Dendritic cell treated with granulocyte-macrophage colony-stimulating factor and Interleukin-4, amounts not matched to agents 40 ng/mL and 50 ng/mL, for 4 days (primary cell): ENCODE data around the gene ITGB3BP.
"Not testable (repeated sequence)": the region's sequence is repeated elsewhere in the genome, so short reads cannot be mapped to it uniquely, and the experiment has no call there.

Source experiments
- H3K27ac Mint-ChIP-seq: one replicate; pipeline ENCODE4 v1.8.0; 2022; ENCODE audit warnings: mild to moderate bottlenecking, mixed read lengths
- H3K27me3 Mint-ChIP-seq: one replicate; pipeline ENCODE4 v1.8.0; 2022; ENCODE audit warnings: mild to moderate bottlenecking, mixed read lengths
- H3K36me3 Mint-ChIP-seq: one replicate; pipeline ENCODE4 v1.8.0; 2022; ENCODE audit warnings: low read depth, mixed read lengths
- H3K4me1 Mint-ChIP-seq: one replicate; pipeline ENCODE4 v1.8.0; 2022; ENCODE audit warnings: low read depth, mixed read lengths
- H3K4me3 Mint-ChIP-seq: one replicate; pipeline ENCODE4 v1.8.0; 2022; ENCODE audit warnings: mild to moderate bottlenecking, moderate library complexity, mixed read lengths
- H3K9me3 Mint-ChIP-seq: one replicate; pipeline ENCODE4 v1.8.0; 2022; ENCODE audit warnings: mixed read lengths
- intact Hi-C: fragments of 100-400 bp; cut with micrococcal nuclease; formaldehyde crosslinking; loops from one replicate; pipeline ENCODE4 v1.15.0; 2022

Gene ITGB3BP

GRCh38 chr1:63486629-63487028 is 36.4 kb downstream of the ITGB3BP start:
- intact Hi-C loops = no loop called here
- H3K27me3 Mint-ChIP-seq = no peaks in the 10 kb centered on the region
- H3K36me3 Mint-ChIP-seq = no peaks in the 10 kb centered on the region
- H3K4me1 Mint-ChIP-seq = no peaks in the 10 kb centered on the region
- H3K27ac Mint-ChIP-seq = no peak overlapping the region
- no peaks in the 10 kb centered on the region for H3K9me3 Mint-ChIP-seq
- no peak overlapping the region for H3K4me3 Mint-ChIP-seq

DNA sequence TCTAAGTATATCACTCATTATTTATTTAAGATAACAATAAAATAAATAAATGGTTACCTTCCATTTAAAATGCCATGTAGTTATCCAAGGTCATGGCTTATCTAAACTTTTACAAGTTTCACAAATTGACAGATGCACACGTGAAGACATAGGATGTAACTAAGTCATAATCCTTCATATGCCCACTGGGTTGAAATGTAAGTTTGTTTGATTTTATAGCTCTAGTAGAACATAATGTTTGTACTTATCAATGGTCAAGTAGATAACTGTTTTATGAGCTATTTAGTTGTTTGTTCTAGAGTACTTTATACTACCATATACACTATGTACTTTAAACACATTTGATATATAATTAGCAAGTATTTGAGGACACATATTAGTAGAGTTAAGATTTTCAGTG is 43.0 kb downstream of the ITGB3BP start:
- H3K27me3 Mint-ChIP-seq = no peaks in the 10 kb centered on the region
- no peaks in the 10 kb centered on the region for H3K36me3 Mint-ChIP-seq
- H3K9me3 Mint-ChIP-seq = no peaks in the 10 kb centered on the region
- H3K27ac Mint-ChIP-seq = no peak overlapping the region
- H3K4me1 Mint-ChIP-seq = no peaks in the 10 kb centered on the region
- intact Hi-C loops = no loop called here
- H3K4me3 Mint-ChIP-seq = no peak overlapping the region

DNA sequence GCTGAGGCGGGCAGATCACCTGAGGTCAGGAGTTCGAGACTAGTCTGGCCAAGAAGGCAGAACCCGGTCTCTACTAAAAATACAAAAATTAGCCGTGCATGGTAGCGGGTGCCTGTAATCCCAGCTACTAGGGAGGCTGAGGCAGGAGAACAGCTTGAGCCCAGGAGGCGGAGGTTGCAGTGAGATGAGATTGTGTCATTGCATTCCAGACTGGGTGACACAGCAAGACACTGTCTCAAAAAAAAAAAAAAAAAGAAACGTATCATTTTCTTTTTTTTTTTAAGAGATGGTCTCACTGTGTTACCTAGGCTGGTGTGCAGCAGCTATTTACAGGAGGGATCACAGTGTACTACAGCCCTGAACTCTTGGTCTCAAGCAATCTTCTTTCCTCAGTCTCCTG is 47.3 kb downstream of the ITGB3BP start:
- Mint-ChIP-seq H3K4me3 (no peak overlapping the region), H3K9me3 (no peaks in the 10 kb centered on the region), H3K36me3 (no peaks in the 10 kb centered on the region)

DNA sequence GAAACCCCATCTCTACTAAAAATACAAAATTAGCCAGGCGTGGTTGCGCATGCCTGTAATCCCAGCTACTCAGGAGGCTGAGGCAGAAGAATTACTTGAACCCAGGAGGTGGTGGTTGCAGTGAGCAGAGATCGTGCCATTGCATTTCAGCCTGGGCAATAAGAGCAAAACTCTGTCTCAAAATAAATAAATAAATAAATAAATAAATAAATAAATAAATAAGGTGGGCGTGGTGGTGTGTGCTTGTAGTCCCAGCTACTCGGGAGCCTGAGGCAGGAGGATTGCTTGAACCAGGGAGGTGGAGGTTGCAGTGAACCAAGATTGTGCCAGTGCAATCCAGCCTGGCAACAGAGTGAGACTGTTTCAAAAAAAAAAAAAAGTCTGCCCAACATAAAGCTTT is 54.3 kb downstream of the ITGB3BP start:
- H3K4me3 Mint-ChIP-seq, intact Hi-C loops, H3K27me3 Mint-ChIP-seq, H3K27ac Mint-ChIP-seq, H3K36me3 Mint-ChIP-seq, H3K9me3 Mint-ChIP-seq: not testable (repeated sequence)
- peaks cover 15% of the 10 kb centered on the region for H3K4me1 Mint-ChIP-seq

More for the DNA sequence above, 47.3 kb downstream of the ITGB3BP start:
- Mint-ChIP-seq H3K27ac (no peak overlapping the region), H3K4me1 (no peaks in the 10 kb centered on the region), H3K27me3 (no peaks in the 10 kb centered on the region)
- intact Hi-C loops = no loop called here

GRCh38 chr1:63466759-63467158 is 56.3 kb downstream of the ITGB3BP start:
- intact Hi-C loops = no loop called here
- H3K27ac Mint-ChIP-seq = no peak overlapping the region
- peaks cover 15% of the 10 kb centered on the region for H3K4me1 Mint-ChIP-seq
- H3K27me3 Mint-ChIP-seq = no peaks in the 10 kb centered on the region
- peaks cover 9% of the 10 kb centered on the region for H3K9me3 Mint-ChIP-seq
- H3K36me3 Mint-ChIP-seq = peaks cover 6% of the 10 kb centered on the region
- H3K4me3 Mint-ChIP-seq = no peak overlapping the region

GRCh38 chr1:63466181-63466580 is 56.8 kb downstream of the ITGB3BP start:
- Mint-ChIP-seq H3K9me3 (peaks cover 10% of the 10 kb centered on the region), H3K27me3 (no peaks in the 10 kb centered on the region), H3K4me3 (no peak overlapping the region), H3K36me3 (peaks cover 7% of the 10 kb centered on the region), H3K27ac (no peak overlapping the region), H3K4me1 (peaks cover 15% of the 10 kb centered on the region)
- intact Hi-C loops = no loop called here

DNA sequence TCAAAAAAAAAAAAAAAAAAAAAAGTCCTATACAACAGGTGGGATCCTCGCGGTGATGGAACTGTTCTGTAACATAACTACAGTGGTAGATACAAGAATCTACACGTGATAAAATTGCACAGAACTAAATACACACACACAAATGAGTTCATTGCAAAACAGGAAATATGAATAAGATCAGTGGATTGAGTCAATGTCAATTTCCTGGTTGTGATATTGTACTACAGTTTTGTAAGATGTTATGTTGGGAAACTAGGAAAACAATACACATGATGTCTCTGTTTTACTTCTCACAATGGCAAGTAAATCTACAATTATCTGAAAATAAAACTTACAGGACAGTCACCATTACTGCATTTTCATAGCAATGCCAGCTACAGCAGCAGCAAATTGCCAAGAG is 59.8 kb downstream of the ITGB3BP start:
- peaks cover 7% of the 10 kb centered on the region for H3K36me3 Mint-ChIP-seq
- H3K4me3 Mint-ChIP-seq = no peak overlapping the region
- H3K27me3 Mint-ChIP-seq = no peaks in the 10 kb centered on the region
- H3K27ac Mint-ChIP-seq = no peak overlapping the region
- intact Hi-C loops = no loop called here
- peaks cover 19% of the 10 kb centered on the region for H3K4me1 Mint-ChIP-seq
- H3K9me3 Mint-ChIP-seq = peaks cover 10% of the 10 kb centered on the region

- Mint-ChIP-seq H3K27me3 (no peaks in the 10 kb centered on the region), H3K27ac (no peak overlapping the region), H3K4me3 (no peak overlapping the region), H3K4me1 (peaks cover 10% of the 10 kb centered on the region), H3K9me3 (peaks cover 10% of the 10 kb centered on the region), H3K36me3 (peaks cover 7% of the 10 kb centered on the region)
- intact Hi-C loops = no loop called here
These were observed 61.3 kb downstream of the ITGB3BP start for GRCh38 chr1:63461661-63462230.

DNA sequence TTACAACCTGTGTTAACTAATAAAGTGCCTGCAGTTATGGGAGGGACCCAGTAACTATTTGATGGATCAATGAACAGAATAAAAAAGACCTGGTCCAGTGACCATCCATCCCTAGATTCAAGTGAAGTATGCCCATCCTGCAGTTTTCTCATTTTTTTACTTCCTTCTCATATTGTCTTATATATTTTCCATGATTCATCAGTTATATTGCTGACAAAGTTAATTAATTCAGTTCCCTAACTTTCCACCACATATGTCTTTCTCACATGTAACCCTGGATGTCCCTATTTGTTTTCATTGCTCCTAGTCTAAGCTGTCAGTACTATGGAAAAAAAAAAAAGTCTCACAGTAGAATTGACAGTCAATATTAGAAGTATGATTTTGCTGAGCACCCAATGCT is 64.3 kb downstream of the ITGB3BP start:
- intact Hi-C loops = no loop called here
- Mint-ChIP-seq H3K4me3 (no peak overlapping the region), H3K9me3 (peaks cover 10% of the 10 kb centered on the region), H3K4me1 (peaks cover 4% of the 10 kb centered on the region), H3K27ac (no peak overlapping the region), H3K36me3 (peaks cover 7% of the 10 kb centered on the region), H3K27me3 (no peaks in the 10 kb centered on the region)

GRCh38 chr1:63454269-63454668 is 68.8 kb downstream of the ITGB3BP start:
- Mint-ChIP-seq H3K27me3 (no peaks in the 10 kb centered on the region), H3K4me1 (peaks cover 4% of the 10 kb centered on the region), H3K36me3 (no peaks in the 10 kb centered on the region), H3K27ac (no peak overlapping the region), H3K9me3 (no peaks in the 10 kb centered on the region), H3K4me3 (no peak overlapping the region)
- intact Hi-C loops = no loop called here

DNA sequence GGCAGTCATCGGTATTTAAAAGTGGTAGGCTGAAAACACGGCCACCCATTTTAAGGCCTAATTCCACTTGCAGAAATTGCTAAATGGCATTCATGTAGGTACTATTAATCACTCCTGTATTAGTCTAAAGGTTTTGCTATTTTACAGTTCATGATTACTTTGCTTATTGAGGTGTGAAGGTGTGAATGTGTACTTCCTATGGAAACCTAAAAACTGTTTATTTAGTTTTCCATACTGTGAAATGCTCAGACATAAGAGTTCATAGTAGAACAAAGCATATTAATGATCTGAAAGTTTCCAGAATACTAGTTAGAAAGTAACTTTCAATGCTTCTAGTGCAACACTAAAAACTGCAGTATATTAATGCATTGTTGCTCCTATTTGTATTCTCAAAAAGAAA is 69.8 kb downstream of the ITGB3BP start:
- no peak overlapping the region for H3K4me3 Mint-ChIP-seq

DNA sequence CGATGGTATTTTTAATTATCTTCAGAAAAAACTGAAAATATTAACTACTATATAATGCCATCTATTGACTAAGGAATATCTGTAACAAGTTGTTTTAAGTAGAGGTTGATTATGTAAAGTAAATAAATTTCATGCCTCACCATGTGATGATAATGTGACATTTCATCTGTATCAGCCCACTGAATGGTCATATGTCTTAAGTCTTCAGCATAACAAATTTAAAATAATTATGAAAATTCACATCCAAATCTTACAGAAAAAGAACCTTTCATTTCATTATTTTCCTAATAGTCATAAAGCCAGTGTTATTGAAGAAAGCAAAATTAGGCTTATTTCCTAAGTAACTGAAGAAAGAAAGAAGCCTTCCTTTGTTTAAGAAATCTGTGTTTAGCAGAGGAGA is 72.6 kb downstream of the ITGB3BP start:
- Mint-ChIP-seq H3K27ac (no peak overlapping the region), H3K27me3 (no peaks in the 10 kb centered on the region), H3K4me3 (no peak overlapping the region), H3K4me1 (no peaks in the 10 kb centered on the region), H3K9me3 (no peaks in the 10 kb centered on the region), H3K36me3 (no peaks in the 10 kb centered on the region)
- intact Hi-C loops = no loop called here

More for the DNA sequence above, 69.8 kb downstream of the ITGB3BP start:
- intact Hi-C loops = no loop called here
- no peaks in the 10 kb centered on the region for H3K27me3 Mint-ChIP-seq
- H3K27ac Mint-ChIP-seq = no peak overlapping the region
- H3K9me3 Mint-ChIP-seq = no peaks in the 10 kb centered on the region
- H3K36me3 Mint-ChIP-seq = no peaks in the 10 kb centered on the region
- H3K4me1 Mint-ChIP-seq = no peaks in the 10 kb centered on the region

DNA sequence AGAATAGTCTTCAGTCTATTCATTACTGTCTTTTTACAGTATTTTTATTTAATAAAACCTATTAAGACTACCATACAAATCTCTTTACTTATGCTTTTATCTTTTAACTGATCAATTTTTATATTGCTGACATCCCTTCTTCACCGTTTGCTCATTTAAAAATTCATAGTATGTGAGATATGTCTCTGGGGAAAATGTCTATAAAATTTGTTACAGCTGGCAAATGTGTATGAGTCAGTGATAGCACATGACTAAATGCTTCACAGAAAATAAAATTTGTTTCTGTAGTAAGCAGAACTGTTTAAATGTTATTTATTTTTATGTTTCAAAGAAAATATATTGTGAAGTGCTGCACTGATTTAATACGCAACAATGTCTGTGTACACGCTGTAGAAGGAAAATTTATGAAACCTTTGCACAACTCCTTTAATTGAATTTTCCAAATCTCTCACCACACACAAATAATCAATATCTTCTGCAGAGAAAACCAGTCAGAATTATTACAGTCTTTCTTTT is 74.2 kb downstream of the ITGB3BP start:
- no peak overlapping the region for H3K4me3 Mint-ChIP-seq
- no peaks in the 10 kb centered on the region for H3K9me3 Mint-ChIP-seq
- H3K36me3 Mint-ChIP-seq = no peaks in the 10 kb centered on the region
- no peaks in the 10 kb centered on the region for H3K27me3 Mint-ChIP-seq
- no peak overlapping the region for H3K27ac Mint-ChIP-seq
- no peaks in the 10 kb centered on the region for H3K4me1 Mint-ChIP-seq
- intact Hi-C loops = no loop called here

- H3K9me3 Mint-ChIP-seq = no peaks in the 10 kb centered on the region
- H3K27ac Mint-ChIP-seq = no peak overlapping the region
- H3K36me3 Mint-ChIP-seq = no peaks in the 10 kb centered on the region
- no peak overlapping the region for H3K4me3 Mint-ChIP-seq
- intact Hi-C loops = no loop called here
- H3K4me1 Mint-ChIP-seq = no peaks in the 10 kb centered on the region
- no peaks in the 10 kb centered on the region for H3K27me3 Mint-ChIP-seq
These were observed 80.9 kb downstream of the ITGB3BP start for GRCh38 chr1:63442141-63442475.

- no peaks in the 10 kb centered on the region for H3K4me1 Mint-ChIP-seq
- no peak overlapping the region for H3K4me3 Mint-ChIP-seq
- no peaks in the 10 kb centered on the region for H3K27me3 Mint-ChIP-seq
- intact Hi-C loops = no loop called here
- H3K36me3 Mint-ChIP-seq = no peaks in the 10 kb centered on the region
- H3K27ac Mint-ChIP-seq = no peak overlapping the region
- H3K9me3 Mint-ChIP-seq = no peaks in the 10 kb centered on the region
These were observed 87.9 kb downstream of the ITGB3BP start for GRCh38 chr1:63435161-63435560.
